ENCODE results near the gene OTOG. TPM values are rescaled to one million over a fixed set of nuclear protein-coding genes. Genes with fewer than 3 reads are reported as not detected.

OTOG gene
- polyA plus RNA-seq, 1 experiment = not detected

GRCh38 chr11:17672469-17672868, 125.4 kb downstream of the OTOG start:
- Histone ChIP-seq H3K4me3 (ENCODE audit: low read depth, low read length) (no peak overlapping the region), H3K27me3 (ENCODE audit: control insufficient read depth, insufficient read depth, low read length) (no peaks in the 10 kb centered on the region), H3K36me3 (ENCODE audit: control insufficient read depth, insufficient read depth, low read length) (no peaks in the 10 kb centered on the region)
- ChIA-PET CTCF (no interaction called here), POLR2A (no interaction called here)
- no peak for DNase-seq (ENCODE audit: low read depth)
- no peak for TF ChIP-seq CTCF (IDR thresholded peaks at IDR 0.05; ENCODE audit: insufficient read depth, low read depth, low read length)

GRCh38 chr11:17673951-17674350, 126.9 kb downstream of the OTOG start:
- ChIA-PET CTCF (no interaction called here), POLR2A (no interaction called here)
- H3K4me3 ChIP-seq (ENCODE audit: low read depth, low read length) = no peak overlapping the region
- H3K36me3 ChIP-seq (ENCODE audit: control insufficient read depth, insufficient read depth, low read length) = no peaks in the 10 kb centered on the region
- DNase-seq (ENCODE audit: low read depth) = no peak
- TF ChIP-seq CTCF (IDR thresholded peaks at IDR 0.05; ENCODE audit: insufficient read depth, low read depth, low read length) = no peak
- no peaks in the 10 kb centered on the region for H3K27me3 ChIP-seq (ENCODE audit: control insufficient read depth, insufficient read depth, low read length)

- ChIA-PET CTCF (no interaction called here), POLR2A (no interaction called here)
- no peaks in the 10 kb centered on the region for H3K27me3 ChIP-seq (ENCODE audit: control insufficient read depth, insufficient read depth, low read length)
- DNase-seq (ENCODE audit: low read depth) = no peak
- no peak for TF ChIP-seq CTCF (IDR thresholded peaks at IDR 0.05; ENCODE audit: insufficient read depth, low read depth, low read length)
- no peak overlapping the region for H3K4me3 ChIP-seq (ENCODE audit: low read depth, low read length)
- H3K36me3 ChIP-seq (ENCODE audit: control insufficient read depth, insufficient read depth, low read length) = no peaks in the 10 kb centered on the region
Observed at GRCh38 chr11:17682848-17683247, 135.8 kb downstream of the OTOG start.

GRCh38 chr11:17683377-17684161, 136.5 kb downstream of the OTOG start:
- peak; percentile 2 for DNase-seq (ENCODE audit: low read depth)
- no peak for TF ChIP-seq CTCF (IDR thresholded peaks at IDR 0.05; ENCODE audit: insufficient read depth, low read depth, low read length)
- CTCF ChIA-PET = interaction anchor here (0.6 to 1.1 kb wide), 2 partner anchors 18 to 163 kb away, joined by 3 read pairs; no protein-coding TSS in a partner anchor
- Histone ChIP-seq H3K27me3 (ENCODE audit: control insufficient read depth, insufficient read depth, low read length) (no peaks in the 10 kb centered on the region), H3K36me3 (ENCODE audit: control insufficient read depth, insufficient read depth, low read length) (no peaks in the 10 kb centered on the region), H3K4me3 (ENCODE audit: low read depth, low read length) (no peak overlapping the region)
- POLR2A ChIA-PET = no interaction called here

- no peak for DNase-seq (ENCODE audit: low read depth)
- CTCF ChIA-PET = no interaction called here
- no peak for TF ChIP-seq CTCF (IDR thresholded peaks at IDR 0.05; ENCODE audit: insufficient read depth, low read depth, low read length)
- H3K4me3 ChIP-seq (ENCODE audit: low read depth, low read length) = no peak overlapping the region
- H3K36me3 ChIP-seq (ENCODE audit: control insufficient read depth, insufficient read depth, low read length) = no peaks in the 10 kb centered on the region
- H3K27me3 ChIP-seq (ENCODE audit: control insufficient read depth, insufficient read depth, low read length) = no peaks in the 10 kb centered on the region
- POLR2A ChIA-PET = no interaction called here
Observed at GRCh38 chr11:17684550-17684949, 137.5 kb downstream of the OTOG start.
